ENCODE data around the gene PAM16.
A peak's percentile ranks its signal among the peaks of the same experiment; 100 is the strongest.

The PAM16 gene

DNA sequence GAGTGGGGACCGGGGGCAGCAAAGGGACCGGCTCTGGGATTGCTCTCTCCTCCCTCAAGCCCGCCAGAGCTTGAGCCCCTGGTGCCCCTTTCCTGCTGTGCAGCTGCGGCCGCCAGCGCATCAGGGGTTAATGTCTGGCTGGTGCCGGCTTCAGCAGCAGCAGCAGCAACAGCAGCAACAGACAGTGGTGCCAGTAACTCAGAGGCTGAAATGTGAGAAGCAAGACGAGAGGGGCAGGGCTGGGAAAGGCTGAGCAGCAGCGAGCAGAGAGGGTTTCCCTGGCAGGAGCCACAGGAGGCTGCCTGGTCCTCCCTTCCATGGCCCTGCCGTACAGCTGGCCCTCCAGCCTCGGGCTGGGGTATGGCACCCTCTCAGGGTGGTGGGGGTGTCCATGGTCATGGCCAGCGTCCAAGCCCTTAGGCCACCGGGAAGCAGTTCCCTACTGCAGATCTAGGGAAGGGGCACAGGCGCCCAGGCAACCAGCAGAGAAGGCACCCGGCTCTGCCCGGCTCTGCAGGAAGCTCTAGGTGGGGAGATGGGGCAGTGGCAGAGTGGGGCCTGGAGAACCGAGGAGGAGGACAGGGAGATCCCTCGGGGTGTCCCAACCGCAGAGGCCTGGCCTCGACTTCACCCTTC is 57.2 kb downstream of the PAM16 start (continued):
- peak; percentile 88 for TF ChIP-seq ZIC2 (tag by site-specific recombination; IDR thresholded peaks at IDR 0.05)
- no peak for TF ChIP-seq MEIS1 (CRISPR knock-in tag; IDR thresholded peaks at IDR 0.05; ENCODE audit: borderline replicate concordance)
- peak; percentile 100 for TF ChIP-seq OSR2 (tag by site-specific recombination; IDR thresholded peaks at IDR 0.05)
- no peak for TF ChIP-seq ZFP41 (tag by site-specific recombination; IDR thresholded peaks at IDR 0.05; ENCODE audit: borderline replicate concordance)
- TF ChIP-seq, protein P1, sequence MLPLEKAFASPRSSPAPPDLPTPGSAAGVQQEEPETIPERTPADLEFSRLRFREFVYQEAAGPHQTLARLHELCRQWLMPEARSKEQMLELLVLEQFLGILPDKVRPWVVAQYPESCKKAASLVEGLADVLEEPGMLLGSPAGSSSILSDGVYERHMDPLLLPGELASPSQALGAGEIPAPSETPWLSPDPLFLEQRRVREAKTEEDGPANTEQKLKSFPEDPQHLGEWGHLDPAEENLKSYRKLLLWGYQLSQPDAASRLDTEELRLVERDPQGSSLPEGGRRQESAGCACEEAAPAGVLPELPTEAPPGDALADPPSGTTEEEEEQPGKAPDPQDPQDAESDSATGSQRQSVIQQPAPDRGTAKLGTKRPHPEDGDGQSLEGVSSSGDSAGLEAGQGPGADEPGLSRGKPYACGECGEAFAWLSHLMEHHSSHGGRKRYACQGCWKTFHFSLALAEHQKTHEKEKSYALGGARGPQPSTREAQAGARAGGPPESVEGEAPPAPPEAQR (tag by site-specific recombination; IDR thresholded peaks at IDR 0.05), result no peak
- TF ChIP-seq ZNF114 (tag by site-specific recombination; IDR thresholded peaks at IDR 0.05), result no peak
- TF ChIP-seq WT1 (tag by site-specific recombination; IDR thresholded peaks at IDR 0.05), result no peak
- TF ChIP-seq ZBTB20 (tag by site-specific recombination; IDR thresholded peaks at IDR 0.05), result peak; percentile 80; the same call in 1 of the 2 replicates
- TF ChIP-seq ZNF654 (tag by site-specific recombination; IDR thresholded peaks at IDR 0.05; ENCODE audit: low read depth), result no peak
- TF ChIP-seq, protein P2, sequence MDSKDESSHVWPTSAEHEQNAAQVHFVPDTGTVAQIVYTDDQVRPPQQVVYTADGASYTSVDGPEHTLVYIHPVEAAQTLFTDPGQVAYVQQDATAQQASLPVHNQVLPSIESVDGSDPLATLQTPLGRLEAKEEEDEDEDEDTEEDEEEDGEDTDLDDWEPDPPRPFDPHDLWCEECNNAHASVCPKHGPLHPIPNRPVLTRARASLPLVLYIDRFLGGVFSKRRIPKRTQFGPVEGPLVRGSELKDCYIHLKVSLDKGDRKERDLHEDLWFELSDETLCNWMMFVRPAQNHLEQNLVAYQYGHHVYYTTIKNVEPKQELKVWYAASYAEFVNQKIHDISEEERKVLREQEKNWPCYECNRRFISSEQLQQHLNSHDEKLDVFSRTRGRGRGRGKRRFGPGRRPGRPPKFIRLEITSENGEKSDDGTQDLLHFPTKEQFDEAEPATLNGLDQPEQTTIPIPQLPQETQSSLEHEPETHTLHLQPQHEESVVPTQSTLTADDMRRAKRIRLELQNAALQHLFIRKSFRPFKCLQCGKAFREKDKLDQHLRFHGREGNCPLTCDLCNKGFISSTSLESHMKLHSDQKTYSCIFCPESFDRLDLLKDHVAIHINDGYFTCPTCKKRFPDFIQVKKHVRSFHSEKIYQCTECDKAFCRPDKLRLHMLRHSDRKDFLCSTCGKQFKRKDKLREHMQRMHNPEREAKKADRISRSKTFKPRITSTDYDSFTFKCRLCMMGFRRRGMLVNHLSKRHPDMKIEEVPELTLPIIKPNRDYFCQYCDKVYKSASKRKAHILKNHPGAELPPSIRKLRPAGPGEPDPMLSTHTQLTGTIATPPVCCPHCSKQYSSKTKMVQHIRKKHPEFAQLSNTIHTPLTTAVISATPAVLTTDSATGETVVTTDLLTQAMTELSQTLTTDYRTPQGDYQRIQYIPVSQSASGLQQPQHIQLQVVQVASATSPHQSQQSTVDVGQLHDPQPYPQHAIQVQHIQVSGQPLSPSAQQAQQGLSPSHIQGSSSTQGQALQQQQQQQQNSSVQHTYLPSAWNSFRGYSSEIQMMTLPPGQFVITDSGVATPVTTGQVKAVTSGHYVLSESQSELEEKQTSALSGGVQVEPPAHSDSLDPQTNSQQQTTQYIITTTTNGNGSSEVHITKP (tag by site-specific recombination; IDR thresholded peaks at IDR 0.05), result peak; percentile 72
- no peak for TF ChIP-seq ZNF248 (tag by site-specific recombination; IDR thresholded peaks at IDR 0.05)
- no peak for TF ChIP-seq ZNF624 (tag by site-specific recombination; IDR thresholded peaks at IDR 0.05)
- TF ChIP-seq KLF10 (tag by site-specific recombination; IDR thresholded peaks at IDR 0.05), result no peak
- TF ChIP-seq ZXDB (tag by site-specific recombination; IDR thresholded peaks at IDR 0.05), result peak; percentile 56; the same call in 1 of the 2 replicates
- 0 out of 2 replicates have a peak, but pooled peaks have one; percentile 61 for TF ChIP-seq ZSCAN30 (tag by site-specific recombination; IDR thresholded peaks at IDR 0.05)
- peak; percentile 41; the same call in 1 of the 2 replicates for TF ChIP-seq ZNF501 (tag by site-specific recombination; IDR thresholded peaks at IDR 0.05)
- TF ChIP-seq ZNF600 (tag by site-specific recombination; IDR thresholded peaks at IDR 0.05), result peak; percentile 86
- TF ChIP-seq ZNF23 (tag by site-specific recombination; IDR thresholded peaks at IDR 0.05; ENCODE audit: borderline replicate concordance), result no peak
- TF ChIP-seq ZNF514 (tag by site-specific recombination; IDR thresholded peaks at IDR 0.05), result no peak
- TF ChIP-seq BCL11B (tag by site-specific recombination; IDR thresholded peaks at IDR 0.05; ENCODE audit: low read depth), result no peak
- TF ChIP-seq ZNF335 (tag by site-specific recombination; conservative IDR thresholded peaks at IDR 0.05), result peak; percentile 57
- TF ChIP-seq GLIS1 (tag by site-specific recombination; IDR thresholded peaks at IDR 0.05), result peak; percentile 29; the same call in 1 of the 2 replicates
- peak; percentile 46; the same call in 1 of the 2 replicates for TF ChIP-seq IKZF3 (tag by site-specific recombination; IDR thresholded peaks at IDR 0.05)
- TF ChIP-seq, protein P3, sequence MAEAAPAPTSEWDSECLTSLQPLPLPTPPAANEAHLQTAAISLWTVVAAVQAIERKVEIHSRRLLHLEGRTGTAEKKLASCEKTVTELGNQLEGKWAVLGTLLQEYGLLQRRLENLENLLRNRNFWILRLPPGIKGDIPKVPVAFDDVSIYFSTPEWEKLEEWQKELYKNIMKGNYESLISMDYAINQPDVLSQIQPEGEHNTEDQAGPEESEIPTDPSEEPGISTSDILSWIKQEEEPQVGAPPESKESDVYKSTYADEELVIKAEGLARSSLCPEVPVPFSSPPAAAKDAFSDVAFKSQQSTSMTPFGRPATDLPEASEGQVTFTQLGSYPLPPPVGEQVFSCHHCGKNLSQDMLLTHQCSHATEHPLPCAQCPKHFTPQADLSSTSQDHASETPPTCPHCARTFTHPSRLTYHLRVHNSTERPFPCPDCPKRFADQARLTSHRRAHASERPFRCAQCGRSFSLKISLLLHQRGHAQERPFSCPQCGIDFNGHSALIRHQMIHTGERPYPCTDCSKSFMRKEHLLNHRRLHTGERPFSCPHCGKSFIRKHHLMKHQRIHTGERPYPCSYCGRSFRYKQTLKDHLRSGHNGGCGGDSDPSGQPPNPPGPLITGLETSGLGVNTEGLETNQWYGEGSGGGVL (tag by site-specific recombination; IDR thresholded peaks at IDR 0.05), result no peak
- no peak for TF ChIP-seq ZNF423 (tag by site-specific recombination; IDR thresholded peaks at IDR 0.05)
- no peak for TF ChIP-seq ZNF16 (tag by site-specific recombination; IDR thresholded peaks at IDR 0.05; ENCODE audit: low read depth)
- TF ChIP-seq, protein P4, sequence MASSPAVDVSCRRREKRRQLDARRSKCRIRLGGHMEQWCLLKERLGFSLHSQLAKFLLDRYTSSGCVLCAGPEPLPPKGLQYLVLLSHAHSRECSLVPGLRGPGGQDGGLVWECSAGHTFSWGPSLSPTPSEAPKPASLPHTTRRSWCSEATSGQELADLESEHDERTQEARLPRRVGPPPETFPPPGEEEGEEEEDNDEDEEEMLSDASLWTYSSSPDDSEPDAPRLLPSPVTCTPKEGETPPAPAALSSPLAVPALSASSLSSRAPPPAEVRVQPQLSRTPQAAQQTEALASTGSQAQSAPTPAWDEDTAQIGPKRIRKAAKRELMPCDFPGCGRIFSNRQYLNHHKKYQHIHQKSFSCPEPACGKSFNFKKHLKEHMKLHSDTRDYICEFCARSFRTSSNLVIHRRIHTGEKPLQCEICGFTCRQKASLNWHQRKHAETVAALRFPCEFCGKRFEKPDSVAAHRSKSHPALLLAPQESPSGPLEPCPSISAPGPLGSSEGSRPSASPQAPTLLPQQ (tag by site-specific recombination; IDR thresholded peaks at IDR 0.05), result 0 out of 2 replicates have a peak, but pooled peaks have one; percentile 21
- TF ChIP-seq ZEB2 (tag by site-specific recombination; IDR thresholded peaks at IDR 0.05), result peak; percentile 69
- TF ChIP-seq, protein P5, sequence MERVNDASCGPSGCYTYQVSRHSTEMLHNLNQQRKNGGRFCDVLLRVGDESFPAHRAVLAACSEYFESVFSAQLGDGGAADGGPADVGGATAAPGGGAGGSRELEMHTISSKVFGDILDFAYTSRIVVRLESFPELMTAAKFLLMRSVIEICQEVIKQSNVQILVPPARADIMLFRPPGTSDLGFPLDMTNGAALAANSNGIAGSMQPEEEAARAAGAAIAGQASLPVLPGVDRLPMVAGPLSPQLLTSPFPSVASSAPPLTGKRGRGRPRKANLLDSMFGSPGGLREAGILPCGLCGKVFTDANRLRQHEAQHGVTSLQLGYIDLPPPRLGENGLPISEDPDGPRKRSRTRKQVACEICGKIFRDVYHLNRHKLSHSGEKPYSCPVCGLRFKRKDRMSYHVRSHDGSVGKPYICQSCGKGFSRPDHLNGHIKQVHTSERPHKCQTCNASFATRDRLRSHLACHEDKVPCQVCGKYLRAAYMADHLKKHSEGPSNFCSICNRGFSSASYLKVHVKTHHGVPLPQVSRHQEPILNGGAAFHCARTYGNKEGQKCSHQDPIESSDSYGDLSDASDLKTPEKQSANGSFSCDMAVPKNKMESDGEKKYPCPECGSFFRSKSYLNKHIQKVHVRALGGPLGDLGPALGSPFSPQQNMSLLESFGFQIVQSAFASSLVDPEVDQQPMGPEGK (tag by site-specific recombination; IDR thresholded peaks at IDR 0.05), result peak; percentile 7; the same call in 1 of the 2 replicates
- peak; percentile 67 for TF ChIP-seq ZNF660 (tag by site-specific recombination; IDR thresholded peaks at IDR 0.05)
- TF ChIP-seq SCRT2 (tag by site-specific recombination; IDR thresholded peaks at IDR 0.05), result peak; percentile 98
